Large intestine (tissue), 3 donors: ENCODE data around the gene SH3BGR. TPM values are rescaled to one million over a fixed set of nuclear protein-coding genes. Genes with fewer than 3 reads are reported as not detected.
A peak's percentile ranks its signal among the peaks of the same experiment; 100 is the strongest.
"Not testable (repeated sequence)": the region's sequence is repeated elsewhere in the genome, so short reads cannot be mapped to it uniquely, and the experiment has no call there.

ENCODE experiments used
- DNase-seq, 2 donors: peaks; one replicate each; pipeline versions ENCODE4 v3.0.0 to v3.0.0-alpha.2; 2013
- H3K27ac ChIP-seq: one replicate; pipeline ENCODE4 v1.5.1; 2013; ENCODE audit warnings: low read length
- H3K27me3 ChIP-seq: 2 replicates; pipeline ENCODE4 v1.6.1; 2013; ENCODE audit warnings: low read length; ENCODE audit not compliant: control insufficient read depth, insufficient read depth
- H3K36me3 ChIP-seq: 2 replicates; pipeline ENCODE4 v1.6.1; 2013; ENCODE audit warnings: low read length; ENCODE audit not compliant: control insufficient read depth, insufficient read depth
- H3K4me1 ChIP-seq: one replicate; pipeline ENCODE4 v1.6.1; 2013; ENCODE audit warnings: low read length; ENCODE audit not compliant: control insufficient read depth, insufficient read depth
- H3K4me3 ChIP-seq: one replicate; pipeline ENCODE4 v1.5.1; 2013; ENCODE audit warnings: low read length
- H3K9me3 ChIP-seq: one replicate; pipeline ENCODE4 v1.6.1; 2013; ENCODE audit warnings: mild to moderate bottlenecking, low read depth, low read length, moderate library complexity; ENCODE audit not compliant: control insufficient read depth
- WGBS: methylation state at CpG from one replicate; pipeline ENCODE4 v1.1.5; 2013; ENCODE audit warnings: low lambda C conversion rate; ENCODE audit not compliant: insufficient coverage; 5-methylcytosine and 5-hydroxymethylcytosine counted together
- polyA plus RNA-seq: library from polyadenylated mRNA; unstranded; fragments of 120-200 nt; gene quantifications from one replicate; pipeline ENCODE4 v1.2.1, GENCODE V29; 2013

SH3BGR gene
- polyA plus RNA-seq, 1 donor, result 4.1 TPM

GRCh38 chr21:39529026-39529425, 77.3 kb downstream of the SH3BGR start:
- no CpG with 5 or more reads among the region's 4 CpGs for WGBS
- Histone ChIP-seq H3K27me3 (no peaks in the 10 kb centered on the region), H3K9me3 (no peaks in the 10 kb centered on the region), H3K4me3 (no peak overlapping the region), H3K4me1 (peaks cover 11% of the 10 kb centered on the region), H3K27ac (no peak overlapping the region), H3K36me3 (no peaks in the 10 kb centered on the region)
- no peak for DNase-seq

- peaks cover 11% of the 10 kb centered on the region for H3K4me1 ChIP-seq
- no peak for DNase-seq
- H3K4me3 ChIP-seq, result no peak overlapping the region
- H3K27me3 ChIP-seq, result no peaks in the 10 kb centered on the region
- 76% methylated on average over 2 of the region's 8 CpGs for WGBS
- H3K36me3 ChIP-seq, result no peaks in the 10 kb centered on the region
- no peak overlapping the region for H3K27ac ChIP-seq
- H3K9me3 ChIP-seq, result no peaks in the 10 kb centered on the region
These were observed 79.3 kb downstream of the SH3BGR start for GRCh38 chr21:39531064-39531463.

- Histone ChIP-seq H3K4me3 (no peak overlapping the region), H3K27me3 (no peaks in the 10 kb centered on the region), H3K36me3 (no peaks in the 10 kb centered on the region), H3K27ac (no peak overlapping the region), H3K9me3 (no peaks in the 10 kb centered on the region), H3K4me1 (peaks cover 11% of the 10 kb centered on the region)
- no peak for DNase-seq
- WGBS, result no CpG with 5 or more reads among the region's 5 CpGs
These were observed 80.1 kb downstream of the SH3BGR start for GRCh38 chr21:39531840-39532239.

- 95% methylated on average over 2 of the region's 6 CpGs for WGBS
- Histone ChIP-seq H3K4me1 (no peaks in the 10 kb centered on the region), H3K4me3 (no peak overlapping the region), H3K36me3 (no peaks in the 10 kb centered on the region), H3K9me3 (no peaks in the 10 kb centered on the region), H3K27me3 (no peaks in the 10 kb centered on the region), H3K27ac (no peak overlapping the region)
- no peak for DNase-seq
These were observed 82.0 kb downstream of the SH3BGR start for GRCh38 chr21:39533545-39534380.

- H3K4me3 ChIP-seq, result no peak overlapping the region
- 80% methylated on average over 2 of the region's 15 CpGs for WGBS
- no peaks in the 10 kb centered on the region for H3K36me3 ChIP-seq
- H3K27ac ChIP-seq, result no peak overlapping the region
- no peaks in the 10 kb centered on the region for H3K27me3 ChIP-seq
- no peak for DNase-seq
- H3K9me3 ChIP-seq, result no peaks in the 10 kb centered on the region
- no peaks in the 10 kb centered on the region for H3K4me1 ChIP-seq
These were observed 84.1 kb downstream of the SH3BGR start for GRCh38 chr21:39535646-39536437.

GRCh38 chr21:39536835-39537234, 85.1 kb downstream of the SH3BGR start:
- Histone ChIP-seq H3K4me3 (no peak overlapping the region), H3K27ac (no peak overlapping the region)
- 93% methylated on average over 6 of the region's 6 CpGs for WGBS

GRCh38 chr21:39537571-39537970, 85.8 kb downstream of the SH3BGR start:
- no peak overlapping the region for H3K4me3 ChIP-seq
- H3K27ac ChIP-seq, result no peak overlapping the region
- H3K36me3 ChIP-seq, result no peaks in the 10 kb centered on the region
- no CpG with 5 or more reads among the region's 1 CpG for WGBS
- H3K4me1 ChIP-seq, result no peaks in the 10 kb centered on the region
- DNase-seq, result no peak
- no peaks in the 10 kb centered on the region for H3K9me3 ChIP-seq
- H3K27me3 ChIP-seq, result no peaks in the 10 kb centered on the region

More at GRCh38 chr21:39536835-39537234, 85.1 kb downstream of the SH3BGR start:
- no peaks in the 10 kb centered on the region for H3K36me3 ChIP-seq
- H3K4me1 ChIP-seq, result no peaks in the 10 kb centered on the region
- no peaks in the 10 kb centered on the region for H3K27me3 ChIP-seq
- no peak for DNase-seq
- no peaks in the 10 kb centered on the region for H3K9me3 ChIP-seq

GRCh38 chr21:39538453-39539042, 86.8 kb downstream of the SH3BGR start:
- no peak overlapping the region for H3K4me3 ChIP-seq
- no peak overlapping the region for H3K27ac ChIP-seq
- DNase-seq, result peak; percentile 24 to 38
- no peaks in the 10 kb centered on the region for H3K27me3 ChIP-seq
- WGBS, result no CpG with 5 or more reads among the region's 8 CpGs
- H3K4me1 ChIP-seq, result no peaks in the 10 kb centered on the region
- H3K36me3 ChIP-seq, result no peaks in the 10 kb centered on the region
- H3K9me3 ChIP-seq, result no peaks in the 10 kb centered on the region

GRCh38 chr21:39540367-39540766, 88.6 kb downstream of the SH3BGR start:
- H3K9me3 ChIP-seq, H3K27me3 ChIP-seq, H3K36me3 ChIP-seq, H3K4me1 ChIP-seq, H3K4me3 ChIP-seq, DNase-seq, H3K27ac ChIP-seq: not testable (repeated sequence)
- WGBS, result no CpG with 5 or more reads among the region's 4 CpGs

- WGBS, result 100% methylated on average over 1 of the region's 5 CpGs
These were observed 91.0 kb downstream of the SH3BGR start for GRCh38 chr21:39542736-39543135.

More at GRCh38 chr21:39542736-39543135, 91.0 kb downstream of the SH3BGR start:
- no peaks in the 10 kb centered on the region for H3K27me3 ChIP-seq
- H3K4me1 ChIP-seq, result no peaks in the 10 kb centered on the region
- no peak overlapping the region for H3K4me3 ChIP-seq
- H3K27ac ChIP-seq, result no peak overlapping the region
- H3K9me3 ChIP-seq, result no peaks in the 10 kb centered on the region
- no peaks in the 10 kb centered on the region for H3K36me3 ChIP-seq
- DNase-seq, result no peak
